Prostate gland (tissue), 2 donors: ENCODE measurements around the gene ASB16. TPM values are rescaled to one million over a fixed set of nuclear protein-coding genes. Genes with fewer than 3 reads are reported as not detected.

Experiments
- DNase-seq: peaks from one replicate; pipeline ENCODE4 v3.0.0-alpha.2; 2019; ENCODE audit warnings: low spot score
- H3K27ac ChIP-seq, 2 donors: fragments of 200-600 bp; sonication (generic); 2 replicates each; pipeline ENCODE4 v1.5.1; 2017 to 2019
- H3K27me3 ChIP-seq: fragments of 200-600 bp; sonication (generic); replicated peaks from 2 replicates; pipeline ENCODE4 v1.5.1; 2019; ENCODE audit not compliant: insufficient read depth
- H3K36me3 ChIP-seq, 2 donors: fragments of 200-600 bp; sonication (generic); 1 replicate in 1 of 2; 2 replicates in 1 of 2; pipeline versions ENCODE4 v1.5.1 to v1.8.1; 2017 to 2019
- H3K4me1 ChIP-seq: fragments of 200-600 bp; sonication (generic); replicated peaks from 2 replicates; pipeline ENCODE4 v1.5.1; 2019
- H3K4me3 ChIP-seq, 2 donors: fragments of 200-600 bp; sonication (generic); 2 replicates each; pipeline ENCODE4 v1.5.1; 2017 to 2019
- H3K9me3 ChIP-seq: fragments of 200-600 bp; sonication (generic); 2 replicates; pipeline ENCODE4 v1.5.1; 2017
- CTCF ChIP-seq, 4 experiments: fragments of 200-600 bp in 2 of 4; fragments of 450-650 bp in 2 of 4; sonication (generic) in 2 of 4; IDR thresholded peaks; 1 replicate in 3 of 4; 2 replicates in 1 of 4; pipeline ENCODE4 v1.5.1; 2016 to 2019; ENCODE audit warnings: antibody characterized with exemption in 4 of 4, mild to moderate bottlenecking in 2 of 4, moderate library complexity in 2 of 4
- POLR2A ChIP-seq: fragments of 450-650 bp; IDR thresholded peaks from one replicate; pipeline ENCODE4 v1.6.1; 2016; ENCODE audit warnings: antibody characterized with exemption, mild to moderate bottlenecking
- POLR2AphosphoS5 ChIP-seq: sonication (generic); formaldehyde crosslinking; IDR thresholded peaks from one replicate; pipeline ENCODE4 v1.6.1; 2017; ENCODE audit warnings: antibody characterized with exemption
- WGBS: methylation state at CpG from one replicate; pipeline ENCODE4 v1.1.5; 2018; 5-methylcytosine and 5-hydroxymethylcytosine counted together
- intact Hi-C: fragments of 100-400 bp; cut with DNase I; formaldehyde crosslinking; loops from one replicate; pipeline ENCODE4 v1.14.2; 2022
- total RNA-seq, 2 donors: library from RNA; depleted of rRNA; stranded (reverse); fragments of >200 nt; gene quantifications; one replicate each; pipeline ENCODE4 v1.1.0, GENCODE V29; 2016

ASB16 gene
- total RNA-seq: 1 to 10 TPM; 3.2 to 4.4 TPM

- H3K4me1 ChIP-seq: peaks cover 3% of the 10 kb centered on the region
- intact Hi-C loops: no loop called here
- peak; percentile 69 for TF ChIP-seq POLR2AphosphoS5
- no peak for TF ChIP-seq POLR2A
- no peak for TF ChIP-seq CTCF (IDR thresholded peaks at IDR 0.05)
- WGBS: 34% methylated on average over 19 of the region's 21 CpGs
- H3K27me3 ChIP-seq: no peaks in the 10 kb centered on the region
- peak; percentile 25 for DNase-seq
- peak within 1 kb of the TSS in 1 of 2 donors; percentile 21 for H3K4me3 ChIP-seq
- H3K27ac ChIP-seq: peak within 1 kb of the TSS; percentile 65 to 68
- no peaks in the 10 kb centered on the region for H3K9me3 ChIP-seq
- H3K36me3 ChIP-seq: no peaks in the 10 kb centered on the region
Observed at GRCh38 chr17:44170499-44171201, at the start of gene ASB16. Gene ASB16 (plus strand): TSS chr17:44170704. CDS start chr17:44170790, 86 bp downstream.

- TF ChIP-seq POLR2AphosphoS5 (no peak), POLR2A (no peak), CTCF (IDR thresholded peaks at IDR 0.05) (no peak)
- Histone ChIP-seq H3K9me3 (no peaks in the 10 kb centered on the region), H3K27me3 (no peaks in the 10 kb centered on the region), H3K4me3 (no peak overlapping the region), H3K36me3 (no peaks in the 10 kb centered on the region), H3K4me1 (peaks cover 2% of the 10 kb centered on the region), H3K27ac (no peak overlapping the region)
- no peak for DNase-seq
- intact Hi-C loops: no loop called here
- WGBS: 49% methylated on average over 9 of the region's 9 CpGs
Observed at GRCh38 chr17:44120851-44121605, 49.5 kb upstream of the ASB16 start.

- TF ChIP-seq POLR2A (no peak), CTCF (IDR thresholded peaks at IDR 0.05) (no peak), POLR2AphosphoS5 (no peak)
- H3K27ac ChIP-seq: peak overlapping the region; percentile 93 to 95
- DNase-seq: no peak
- intact Hi-C loops: no loop called here
- peak overlapping the region; percentile 97 to 99 for H3K4me3 ChIP-seq
- H3K9me3 ChIP-seq: no peaks in the 10 kb centered on the region
- no peaks in the 10 kb centered on the region for H3K36me3 ChIP-seq
- peaks cover 2% of the 10 kb centered on the region for H3K4me1 ChIP-seq
- no peaks in the 10 kb centered on the region for H3K27me3 ChIP-seq
- 27% methylated on average over 1 of the region's 1 CpG for WGBS
Observed at GRCh38 chr17:44121997-44122815, 48.3 kb upstream of the ASB16 start.

GRCh38 chr17:44122816-44123355 is 47.6 kb upstream of the ASB16 start:
- H3K4me3 ChIP-seq: peak overlapping the region; percentile 97 to 99
- TF ChIP-seq POLR2A (no peak), CTCF (IDR thresholded peaks at IDR 0.05) (peak in 1 of 4 experiments; percentile 10), POLR2AphosphoS5 (no peak)
- H3K36me3 ChIP-seq: no peaks in the 10 kb centered on the region
- intact Hi-C loops: loop anchor here (1.0 kb wide), 1 partner anchor 53 kb away; the partner anchor contains the start of gene G6PC3
- no peaks in the 10 kb centered on the region for H3K9me3 ChIP-seq
- DNase-seq: peak; percentile 24
- peak overlapping the region; percentile 93 to 95 for H3K27ac ChIP-seq
- peaks cover 2% of the 10 kb centered on the region for H3K4me1 ChIP-seq
- H3K27me3 ChIP-seq: no peaks in the 10 kb centered on the region
- WGBS: 1% methylated on average over 21 of the region's 32 CpGs
